Measurements from ENCODE around the gene ZDHHC16.

GRCh38 chr10:97475936-97476594, 30.1 kb downstream of the ZDHHC16 start:
- no peak for TF ChIP-seq CTCF (IDR thresholded peaks at IDR 0.05)
- TF ChIP-seq POLR2A (IDR thresholded peaks at IDR 0.05): no peak
